BJ (cell line): ENCODE measurements around the gene CCL1. TPM values are rescaled to one million over a fixed set of nuclear protein-coding genes. Genes with fewer than 3 reads are reported as not detected.

Experiments used
- CTCF ChIA-PET: fragments of 350-600 bp; formaldehyde crosslinking; extraction: SDS; loops from one replicate; lab custom pipeline; 2021; ENCODE audit warnings: antibody characterized with exemption, inconsistent platforms; lab: Yijun Ruan, JAX
- POLR2A ChIA-PET: fragments of 300-600 bp; sonication (Branson Sonifier 250); formaldehyde crosslinking; extraction: SDS; loops from one replicate; lab custom pipeline; 2021; ENCODE audit warnings: antibody characterized with exemption; lab: Charles Lee
- DNase-seq: peaks from one replicate; pipeline ENCODE4 v3.0.0-alpha.2; 2011; ENCODE audit warnings: low read depth
- H3K27me3 ChIP-seq: 2 replicates; pipeline ENCODE4 v1.6.0; 2011; ENCODE audit warnings: low read length; ENCODE audit not compliant: control insufficient read depth, insufficient read depth
- H3K36me3 ChIP-seq: 2 replicates; pipeline ENCODE4 v1.5.1; 2011; ENCODE audit warnings: low read length; ENCODE audit not compliant: control insufficient read depth, insufficient read depth
- H3K4me3 ChIP-seq: 2 replicates; pipeline ENCODE4 v1.5.1; 2011; ENCODE audit warnings: low read depth, mild to moderate bottlenecking, control low read depth, low read length
- polyA plus RNA-seq: library from polyadenylated mRNA; depleted of rRNA; stranded (reverse); fragments of >200 nt; gene quantifications from 2 replicates; pipeline ENCODE4 v1.2.3, GENCODE V29; 2011
- TF ChIP-seq, protein P1 (sequence below): IDR thresholded peaks from 2 replicates; pipeline ENCODE4 v1.5.1; 2011; ENCODE audit warnings: low read depth, mild to moderate bottlenecking, control low read depth, inconsistent platforms, low read length, moderate library complexity; ENCODE audit not compliant: insufficient read depth

The CCL1 gene
- polyA plus RNA-seq, 1 experiment: not detected

DNA sequence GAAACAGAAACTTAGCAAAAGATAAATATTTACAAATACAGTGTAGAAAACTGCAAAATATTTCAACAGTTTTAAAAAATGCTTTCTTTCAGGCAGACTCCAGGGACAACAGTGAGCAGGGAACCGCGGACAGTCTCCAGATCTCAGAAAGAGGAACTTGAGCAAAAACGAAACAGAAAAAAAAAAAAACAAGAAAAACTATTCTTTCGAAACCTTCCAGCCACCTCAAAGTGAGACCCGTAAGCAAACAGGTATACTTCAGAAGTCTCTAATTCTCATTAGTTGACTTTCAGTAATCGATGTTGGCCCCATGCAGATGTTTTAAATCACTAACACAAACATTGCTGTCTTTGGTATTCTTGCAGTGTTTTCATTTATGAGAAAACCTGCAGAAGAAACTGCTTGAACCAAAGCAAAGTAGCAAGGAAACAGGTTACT is 15.7 kb upstream of the CCL1 start:
- ChIA-PET POLR2A (no interaction called here), CTCF (no interaction called here)
- DNase-seq: no peak
- Histone ChIP-seq H3K4me3 (no peak overlapping the region), H3K36me3 (no peaks in the 10 kb centered on the region), H3K27me3 (no peaks in the 10 kb centered on the region; the same call in none of the 2 replicates)
- TF ChIP-seq, protein P1, sequence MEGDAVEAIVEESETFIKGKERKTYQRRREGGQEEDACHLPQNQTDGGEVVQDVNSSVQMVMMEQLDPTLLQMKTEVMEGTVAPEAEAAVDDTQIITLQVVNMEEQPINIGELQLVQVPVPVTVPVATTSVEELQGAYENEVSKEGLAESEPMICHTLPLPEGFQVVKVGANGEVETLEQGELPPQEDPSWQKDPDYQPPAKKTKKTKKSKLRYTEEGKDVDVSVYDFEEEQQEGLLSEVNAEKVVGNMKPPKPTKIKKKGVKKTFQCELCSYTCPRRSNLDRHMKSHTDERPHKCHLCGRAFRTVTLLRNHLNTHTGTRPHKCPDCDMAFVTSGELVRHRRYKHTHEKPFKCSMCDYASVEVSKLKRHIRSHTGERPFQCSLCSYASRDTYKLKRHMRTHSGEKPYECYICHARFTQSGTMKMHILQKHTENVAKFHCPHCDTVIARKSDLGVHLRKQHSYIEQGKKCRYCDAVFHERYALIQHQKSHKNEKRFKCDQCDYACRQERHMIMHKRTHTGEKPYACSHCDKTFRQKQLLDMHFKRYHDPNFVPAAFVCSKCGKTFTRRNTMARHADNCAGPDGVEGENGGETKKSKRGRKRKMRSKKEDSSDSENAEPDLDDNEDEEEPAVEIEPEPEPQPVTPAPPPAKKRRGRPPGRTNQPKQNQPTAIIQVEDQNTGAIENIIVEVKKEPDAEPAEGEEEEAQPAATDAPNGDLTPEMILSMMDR: no peak

DNA sequence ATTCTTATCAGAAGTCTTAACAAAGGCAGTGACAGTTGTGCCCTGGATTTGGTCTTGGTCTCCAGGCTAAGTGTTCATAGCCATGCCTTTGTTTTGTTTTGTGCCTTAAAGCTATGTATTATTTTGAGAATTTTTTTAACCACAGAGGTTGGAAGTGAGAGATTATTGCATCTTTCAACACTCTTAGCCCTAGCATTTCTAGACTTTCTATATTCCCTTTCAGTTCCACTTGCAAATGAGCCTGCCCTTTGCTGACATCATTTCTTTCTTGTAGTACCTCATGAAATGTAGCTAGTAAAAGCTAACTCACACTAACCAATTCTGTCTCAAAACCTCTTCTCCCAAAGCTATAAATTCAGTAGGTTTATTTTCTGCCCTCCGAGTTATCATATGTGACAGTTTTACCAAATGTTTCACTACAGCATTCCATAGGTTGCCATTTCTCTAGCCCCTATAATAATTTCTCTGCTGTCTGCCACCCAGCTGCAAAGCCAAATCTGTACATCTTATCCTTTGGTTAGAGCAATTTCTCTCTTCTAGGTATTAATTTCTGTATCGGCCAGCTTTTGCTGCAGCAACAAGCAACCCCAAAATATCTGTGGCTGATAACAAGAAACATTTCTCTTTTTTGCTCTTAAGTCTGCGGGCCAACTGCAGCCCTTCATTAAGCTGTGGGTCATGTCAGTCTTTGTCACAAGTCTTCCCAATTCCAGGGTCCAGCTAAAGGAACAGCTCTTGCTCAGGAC is 14.2 kb upstream of the CCL1 start:
- TF ChIP-seq, protein P1: no peak
- ChIA-PET POLR2A (no interaction called here), CTCF (interaction anchor here (0.7 to 1.1 kb wide), 2 partner anchors 16 to 212 kb away, joined by 3 to 6 read pairs; no protein-coding TSS in a partner anchor)
- Histone ChIP-seq H3K36me3 (no peaks in the 10 kb centered on the region), H3K27me3 (no peaks in the 10 kb centered on the region; the same call in none of the 2 replicates), H3K4me3 (no peak overlapping the region)
- DNase-seq: no peak

DNA sequence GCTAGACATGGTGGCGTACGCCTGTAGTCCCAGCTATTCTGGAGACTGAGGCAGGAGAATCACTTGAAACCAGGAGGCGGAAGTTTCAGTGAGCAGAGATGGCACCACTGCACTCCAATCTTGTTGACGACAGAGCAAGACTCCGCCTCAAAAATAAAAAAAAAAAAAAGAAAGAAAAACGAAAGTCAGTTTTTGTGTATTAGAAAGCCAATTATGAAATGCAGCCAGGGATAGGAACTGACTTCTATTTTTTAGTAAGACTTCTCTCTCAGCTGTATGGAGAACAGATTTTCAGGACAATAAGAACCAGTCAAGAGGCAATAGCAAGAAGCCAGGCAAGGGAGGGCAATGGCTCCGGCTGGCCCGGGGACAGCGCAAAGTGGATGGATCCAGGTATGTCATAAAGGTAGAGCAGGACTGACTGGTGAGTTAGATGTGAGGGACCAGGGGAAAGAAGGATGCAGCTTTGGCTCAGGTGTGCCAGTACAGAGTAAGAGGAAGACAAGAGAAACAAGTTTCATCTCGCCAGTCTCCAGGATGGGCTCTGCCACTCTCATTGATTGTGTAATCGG is 12.5 kb upstream of the CCL1 start:
- Histone ChIP-seq H3K4me3 (no peak overlapping the region), H3K36me3 (no peaks in the 10 kb centered on the region), H3K27me3 (no peaks in the 10 kb centered on the region; the same call in none of the 2 replicates)
- DNase-seq: no peak
- ChIA-PET CTCF (interaction anchor here (1.3 to 4.8 kb wide), 2 partner anchors 13 to 175 kb away, joined by 5 to 39 read pairs; partner anchors contain the start of gene CCL1), POLR2A (no interaction called here)
- TF ChIP-seq, protein P1: no peak

DNA sequence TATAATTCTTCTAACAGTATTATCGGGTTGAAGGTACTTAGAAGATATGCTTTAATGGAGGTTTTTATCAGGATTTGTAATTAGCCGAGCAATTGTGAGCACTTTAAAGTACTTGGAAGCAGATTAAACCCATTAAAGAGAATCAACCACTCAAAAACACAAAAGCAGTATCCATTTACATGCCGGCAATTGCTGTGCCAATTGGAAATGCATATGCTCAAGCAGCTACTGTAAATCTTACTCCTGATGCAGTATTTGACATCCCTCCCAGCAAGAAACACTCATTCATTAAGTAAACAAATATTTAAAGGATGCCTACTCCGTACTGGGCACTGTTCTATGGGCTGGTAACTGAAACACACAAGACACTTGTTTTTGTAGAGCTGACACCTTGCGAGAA is 11.4 kb upstream of the CCL1 start:
- DNase-seq: no peak
- TF ChIP-seq, protein P1: no peak
- Histone ChIP-seq H3K4me3 (no peak overlapping the region), H3K27me3 (no peaks in the 10 kb centered on the region; the same call in none of the 2 replicates), H3K36me3 (no peaks in the 10 kb centered on the region)
- ChIA-PET CTCF (interaction anchor here (1.3 to 4.8 kb wide), 2 partner anchors 12 to 174 kb away, joined by 5 to 39 read pairs; partner anchors contain the start of gene CCL1), POLR2A (no interaction called here)
